NCI-H2081 (cell line): ENCODE data around the gene NECTIN4.
"Not testable (repeated sequence)": the region's sequence is repeated elsewhere in the genome, so short reads cannot be mapped to it uniquely, and the experiment has no call there.

Experiments
- DNase-seq, 2 experiments: peaks; one replicate each; lab custom pipeline; 2025; lab: John Stamatoyannopoulos, UW

NECTIN4 gene

DNA sequence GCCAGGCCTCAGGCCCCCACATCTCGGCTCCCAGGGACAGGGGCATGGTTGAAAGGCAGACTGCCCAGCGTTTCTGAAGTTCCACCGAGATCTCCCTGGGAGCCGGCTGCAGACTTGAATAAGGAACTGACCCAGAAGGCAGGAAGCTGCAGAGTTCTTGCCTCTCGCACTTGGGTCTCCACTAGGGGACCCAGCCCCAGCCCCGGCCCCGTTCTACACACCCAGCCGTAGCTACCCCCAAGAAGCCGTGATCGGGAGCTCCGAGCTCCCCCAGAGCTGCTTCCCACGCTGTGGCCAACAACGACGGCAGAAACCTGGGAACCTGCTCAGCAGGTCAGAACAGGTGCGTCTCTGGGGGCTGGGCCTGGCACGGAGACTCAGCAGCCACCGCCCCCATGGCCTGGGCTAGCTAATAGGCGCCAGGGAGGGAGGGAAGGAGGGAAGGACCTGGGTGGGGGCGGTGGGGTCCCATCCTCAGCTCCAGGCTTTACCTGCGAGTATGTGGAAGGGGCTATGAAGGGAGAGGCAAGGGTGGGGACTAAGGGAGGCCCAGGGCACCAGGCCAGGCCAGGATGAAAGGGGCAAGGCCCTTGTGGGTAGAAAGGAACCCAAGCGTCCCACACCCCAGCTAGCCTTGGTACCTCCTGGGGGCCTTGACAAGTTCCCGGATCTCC, at the start of gene NECTIN4:
NECTIN4 (minus strand) TSS at position 308 of the 674 bp plus-strand sequence; CDS start at position 46, 262 bp downstream.
- DNase-seq: no peak

DNA sequence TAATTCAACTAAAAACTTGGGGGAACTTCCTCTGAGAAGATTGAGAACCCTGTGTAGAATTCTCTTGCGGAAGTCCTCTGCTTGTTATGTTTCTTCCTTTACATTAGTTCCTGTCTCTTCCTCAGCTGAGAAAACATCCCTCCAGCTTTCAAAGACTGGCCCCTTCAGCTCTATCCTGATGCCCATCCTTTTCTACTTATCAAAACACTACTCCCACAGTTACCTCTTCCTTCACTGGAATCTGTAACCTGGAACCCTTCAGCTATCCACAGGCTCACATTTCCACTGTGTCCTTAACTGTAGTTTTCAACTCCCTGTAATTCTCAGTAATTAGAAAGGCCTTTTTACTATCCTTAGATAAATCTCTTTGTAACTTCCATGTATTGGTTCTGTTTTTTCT, 49.1 kb upstream of the NECTIN4 start:
- DNase-seq: no peak

DNA sequence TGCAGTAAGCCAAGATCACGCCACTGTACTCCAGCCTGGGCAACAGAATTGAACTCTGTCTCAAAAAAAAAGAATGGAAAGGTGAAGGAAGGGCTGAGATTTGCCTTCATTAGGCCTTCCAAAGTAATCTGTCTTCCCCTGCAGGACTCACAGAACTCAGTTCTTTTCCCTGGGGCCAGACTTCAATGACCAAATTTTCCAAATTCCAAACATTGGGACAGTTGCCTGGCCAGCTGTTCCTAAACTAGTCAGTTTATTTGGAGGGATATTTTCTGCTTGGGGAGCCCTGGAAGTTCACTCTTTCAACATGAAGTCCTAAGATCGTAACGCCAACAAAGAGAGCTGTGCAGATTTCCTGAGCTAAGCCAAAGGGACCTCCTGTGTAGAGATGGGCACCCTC, 48.5 kb upstream of the NECTIN4 start:
- DNase-seq: no peak

DNA sequence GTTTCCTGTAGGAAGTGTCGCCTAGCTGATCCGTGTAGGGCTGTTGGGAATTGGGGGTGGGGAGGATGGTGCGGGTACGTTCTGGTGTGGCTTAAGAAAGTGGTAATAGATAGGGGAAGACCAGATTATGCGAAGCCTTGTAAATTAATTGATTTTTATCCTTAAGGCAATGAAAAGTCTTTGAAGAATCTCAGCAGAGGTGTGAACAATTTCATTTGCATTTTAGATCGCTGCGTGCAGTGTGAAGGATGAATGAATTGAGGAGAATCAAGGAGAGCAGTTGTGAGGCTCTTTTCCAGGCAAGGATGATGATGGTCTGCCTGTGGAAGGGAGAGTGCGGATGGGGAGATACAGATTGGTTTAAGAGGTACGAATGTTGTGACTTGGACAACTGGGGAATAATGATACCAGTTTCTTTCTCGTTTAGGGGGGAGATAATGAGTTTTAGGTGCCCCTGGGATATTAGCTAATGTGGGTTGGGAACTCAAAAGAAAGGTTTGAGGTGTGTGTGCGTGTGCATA, 43.9 kb upstream of the NECTIN4 start:
- DNase-seq: peak in 1 of 2 experiments; percentile 61

DNA sequence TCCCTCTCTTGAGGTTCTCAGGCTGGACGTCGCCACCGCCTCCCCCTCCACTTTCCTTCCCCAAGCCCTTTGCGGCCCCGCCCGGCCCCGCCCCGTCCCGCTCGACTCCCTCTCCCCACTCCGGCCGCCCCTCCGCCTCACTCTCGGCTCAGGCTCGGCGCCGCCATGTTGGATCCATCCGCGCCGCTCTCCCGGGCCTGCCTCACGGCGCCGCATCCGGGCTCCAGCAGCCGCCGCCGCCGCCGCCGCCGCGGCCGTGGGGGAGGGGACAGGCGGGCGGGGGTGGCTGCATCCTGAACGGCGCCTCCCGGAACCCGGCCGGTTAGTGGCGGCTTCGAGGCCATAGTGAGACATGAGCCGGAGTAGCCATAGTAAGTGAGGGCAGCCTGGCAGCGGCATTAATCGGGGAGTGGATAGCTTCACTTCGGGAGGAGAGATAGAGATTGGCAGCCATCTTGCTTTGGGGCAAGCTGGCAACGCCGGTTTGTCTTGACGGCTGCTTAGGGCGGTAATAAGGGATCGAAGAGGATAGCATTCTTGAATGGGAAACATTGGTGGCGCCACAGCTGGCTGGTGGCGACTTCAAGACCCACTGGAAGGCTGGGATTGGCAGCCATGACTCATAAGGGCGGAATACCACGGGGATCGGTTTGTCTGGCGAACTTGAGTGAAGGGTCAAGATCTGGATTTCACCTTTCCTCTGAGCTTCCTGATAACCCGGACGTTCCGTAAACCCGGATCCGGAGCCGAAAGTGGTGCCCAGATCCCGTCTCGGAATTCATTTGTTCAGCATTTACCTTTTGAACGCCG, 43.3 kb upstream of the NECTIN4 start, which contains the start of gene DEDD:
DEDD (minus strand) TSS at position 258 of the 810 bp plus-strand sequence. CDS start 8,205 bp downstream, outside the sequence.
- DNase-seq: peak; percentile 97 to 98

DNA sequence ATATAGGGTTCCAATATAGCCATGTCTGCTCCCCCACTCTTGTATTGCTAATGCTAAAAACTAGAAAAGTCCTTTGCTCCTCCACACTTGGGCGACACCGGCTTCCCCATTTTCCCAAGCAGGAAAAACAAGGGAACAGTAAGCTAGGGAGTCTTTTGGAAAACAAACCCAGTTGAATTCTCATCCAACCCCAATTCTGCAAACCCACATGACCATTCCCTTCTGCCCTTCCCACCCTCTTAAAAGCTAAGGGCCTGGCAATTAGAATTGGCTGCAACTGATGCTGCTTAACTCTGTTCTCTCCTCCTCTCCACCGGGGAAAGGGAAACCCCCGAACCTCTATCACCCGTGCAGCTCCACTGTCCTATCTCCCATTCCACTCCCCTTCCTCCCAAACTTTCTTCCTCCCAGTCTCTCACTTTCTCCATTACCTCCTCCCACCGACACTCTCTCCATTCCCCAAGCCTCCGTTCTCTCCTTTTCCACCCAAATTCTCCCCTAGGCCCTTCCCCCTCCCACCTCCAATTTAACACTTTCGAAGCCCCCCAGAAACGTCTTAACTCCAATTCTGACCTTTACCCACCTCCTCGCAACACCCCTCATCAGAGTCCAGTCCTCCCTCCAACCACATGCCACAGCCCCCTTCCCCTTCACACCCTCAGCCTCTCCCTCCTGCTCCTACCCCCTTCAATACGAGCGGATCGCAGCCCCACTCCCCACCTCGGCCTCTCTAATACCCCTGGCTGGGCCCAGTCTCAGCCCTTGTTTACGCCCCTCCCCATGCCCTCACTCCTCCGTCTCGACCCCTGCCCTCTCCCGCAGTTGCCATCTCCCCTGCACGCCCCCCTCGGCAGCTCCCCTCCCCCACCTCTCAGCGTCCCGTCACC, 42.4 kb upstream of the NECTIN4 start:
- no peak for DNase-seq

DNA sequence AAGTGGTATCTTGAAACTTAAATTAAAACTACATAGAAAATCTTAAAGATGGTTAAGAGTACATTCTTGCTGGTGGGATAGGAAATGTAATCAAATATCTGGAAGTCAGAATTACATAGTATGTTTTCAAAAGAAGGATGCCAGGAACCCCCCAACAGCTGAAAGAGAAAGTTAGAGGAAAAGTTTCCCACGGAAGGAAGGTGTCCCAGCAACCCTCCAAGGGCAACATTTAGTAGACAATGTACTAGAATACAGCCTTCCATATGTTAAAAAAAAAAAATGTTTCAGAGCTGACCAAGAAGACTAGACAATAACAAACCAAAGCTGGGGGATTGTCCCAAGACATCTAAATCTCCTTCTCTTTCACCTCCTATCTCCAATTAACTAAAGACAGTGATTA, 40.9 kb upstream of the NECTIN4 start:
- DNase-seq: no peak

DNA sequence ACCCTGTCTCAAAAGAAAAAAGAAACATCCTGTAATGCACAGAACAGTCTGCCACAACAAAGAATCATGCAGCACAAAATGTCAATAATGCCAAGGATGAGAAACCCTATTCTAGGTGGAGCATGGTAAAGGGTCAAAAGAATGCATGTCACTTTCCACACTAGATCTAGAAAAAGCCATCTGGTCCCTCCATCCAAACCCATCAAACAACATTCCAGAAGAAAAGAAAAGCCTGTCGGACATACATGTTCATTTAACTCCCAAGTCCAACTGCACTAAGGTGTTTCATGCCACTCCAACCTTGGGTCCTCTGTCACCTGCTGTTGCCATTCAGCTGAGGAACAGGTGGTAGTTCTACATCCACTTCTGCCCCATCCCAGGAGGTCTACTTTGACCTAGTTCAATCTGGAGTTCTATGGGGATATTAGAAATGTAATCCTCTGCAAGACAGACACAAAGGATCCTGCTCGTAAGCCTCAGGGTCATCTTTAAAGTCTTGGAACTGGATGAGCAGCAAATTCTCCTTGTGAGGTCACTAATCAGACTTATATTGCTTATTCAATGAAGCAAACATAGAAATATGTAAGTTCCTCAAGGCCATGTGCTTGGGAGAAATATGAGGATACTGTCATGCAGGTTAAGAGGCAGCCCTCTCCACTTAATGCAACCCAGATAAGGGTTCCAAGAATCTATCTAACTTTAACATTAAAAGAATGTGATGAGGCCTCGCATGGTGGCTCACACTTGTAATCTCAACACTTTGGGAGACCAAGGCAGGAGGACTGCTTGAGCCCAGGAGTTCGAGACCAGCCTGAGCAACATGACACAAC, 39.4 kb upstream of the NECTIN4 start:
- no peak for DNase-seq

DNA sequence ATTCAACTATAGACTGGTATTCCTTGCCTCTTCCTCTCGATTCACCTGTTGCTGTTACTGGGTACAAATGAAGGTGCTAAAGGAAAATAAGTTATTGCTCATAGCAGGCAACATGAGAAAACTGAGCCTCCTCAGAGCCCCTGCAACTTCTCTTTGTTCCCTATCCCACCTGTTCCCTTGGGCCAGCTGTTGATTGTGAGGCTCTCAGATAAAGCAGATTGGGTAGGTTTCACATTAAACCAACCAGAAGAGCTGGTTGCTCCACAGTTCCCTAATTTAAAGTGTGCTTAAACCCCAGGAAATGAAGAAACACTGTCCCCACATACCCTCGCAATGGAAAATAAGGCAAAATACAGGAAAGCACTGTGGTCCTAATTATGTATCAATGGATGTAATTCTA, 38.3 kb upstream of the NECTIN4 start:
- DNase-seq: no peak

DNA sequence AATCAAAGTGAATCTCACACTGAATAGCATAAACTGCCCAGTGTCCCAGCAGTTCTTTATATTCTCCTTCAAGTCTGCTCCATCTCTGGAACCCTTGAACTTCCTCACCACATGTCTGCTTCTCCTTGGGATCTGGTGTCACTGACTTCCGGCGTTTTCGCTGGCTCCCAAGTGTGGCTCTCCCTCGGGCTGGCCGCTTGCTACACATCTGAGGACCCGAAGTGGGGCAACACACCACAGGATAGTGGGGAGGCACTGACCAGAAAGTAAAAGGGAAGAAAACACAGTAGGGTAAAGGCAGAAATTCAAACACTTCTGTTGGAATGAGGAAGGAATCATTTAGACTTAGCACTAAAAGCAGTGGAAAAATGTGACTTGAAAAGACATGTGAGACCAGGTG, 33.6 kb upstream of the NECTIN4 start:
- no peak for DNase-seq

DNA sequence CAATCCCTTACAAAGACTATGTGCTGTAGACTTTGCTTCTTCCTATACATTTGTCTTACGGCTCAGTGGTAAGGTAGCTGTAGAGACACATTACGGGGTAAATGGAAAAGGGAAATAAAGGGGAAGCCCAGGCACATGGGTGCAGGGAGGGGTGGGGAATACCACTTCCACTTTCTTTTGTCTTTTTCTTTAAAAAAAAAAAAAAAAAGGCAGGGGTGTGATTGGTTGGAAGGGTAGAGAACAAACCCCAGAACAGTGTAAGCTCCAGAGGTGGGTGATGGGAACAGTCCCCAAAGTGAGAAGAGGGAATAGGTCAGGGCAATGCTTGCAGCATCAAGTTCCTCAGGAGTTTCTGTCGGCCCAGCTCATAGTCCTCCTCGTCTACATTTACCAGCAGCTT, 32.5 kb upstream of the NECTIN4 start:
- no peak for DNase-seq

DNA sequence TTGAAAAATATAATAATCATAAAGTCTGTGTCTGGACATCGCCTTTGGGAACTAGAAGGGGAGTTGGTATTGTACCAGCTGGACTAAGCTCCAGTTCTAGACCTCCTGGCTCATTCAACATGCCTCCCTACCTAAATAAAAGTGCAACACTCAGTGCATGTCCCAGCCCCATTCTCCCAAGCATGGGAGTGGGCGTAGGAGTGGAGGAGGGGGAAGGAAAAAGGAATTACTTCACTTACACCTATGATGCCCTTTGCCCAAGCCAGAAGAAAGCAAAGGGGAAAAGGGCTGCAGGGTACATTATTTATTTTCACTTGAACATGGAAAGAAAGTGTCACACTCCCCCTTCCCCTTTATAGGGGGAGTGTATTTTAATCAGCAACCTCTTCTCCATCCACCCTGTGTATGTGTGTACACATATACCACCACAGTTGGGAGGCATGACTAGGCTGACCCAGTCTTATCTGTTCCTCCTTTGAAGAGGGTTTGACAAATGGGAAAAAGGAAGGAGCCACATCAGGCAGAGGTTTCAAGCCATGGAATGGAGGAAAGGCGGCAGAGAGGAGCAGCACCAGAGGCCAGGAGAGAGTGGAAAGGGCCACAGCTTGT, 31.8 kb upstream of the NECTIN4 start:
- DNase-seq: no peak

DNA sequence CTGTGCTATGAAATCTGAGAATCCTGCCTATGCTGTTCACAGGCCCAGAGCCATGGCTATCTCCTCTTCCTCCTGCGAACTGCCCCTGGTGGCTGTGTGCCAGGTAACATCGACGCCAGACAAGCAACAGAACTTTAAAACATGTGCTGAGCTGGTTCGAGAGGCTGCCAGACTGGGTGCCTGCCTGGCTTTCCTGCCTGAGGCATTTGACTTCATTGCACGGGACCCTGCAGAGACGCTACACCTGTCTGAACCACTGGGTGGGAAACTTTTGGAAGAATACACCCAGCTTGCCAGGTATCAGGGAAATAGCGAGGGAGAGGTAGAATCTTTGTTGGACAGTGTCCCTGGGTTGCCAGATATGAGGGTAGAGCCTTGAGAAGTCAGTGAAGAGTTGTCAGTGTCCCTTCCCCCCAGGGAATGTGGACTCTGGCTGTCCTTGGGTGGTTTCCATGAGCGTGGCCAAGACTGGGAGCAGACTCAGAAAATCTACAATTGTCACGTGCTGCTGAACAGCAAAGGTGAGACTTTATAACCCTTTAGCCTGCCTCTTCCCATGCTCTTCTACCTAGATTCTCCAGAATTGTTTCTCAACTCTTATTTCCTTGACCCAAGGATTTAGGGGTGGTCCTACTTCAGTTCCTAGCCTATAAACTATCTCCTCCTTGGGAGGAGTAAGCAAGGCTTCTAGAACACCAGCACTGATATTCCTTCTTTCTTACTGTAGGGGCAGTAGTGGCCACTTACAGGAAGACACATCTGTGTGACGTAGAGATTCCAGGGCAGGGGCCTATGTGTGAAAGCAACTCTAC, 29.9 kb upstream of the NECTIN4 start:
- DNase-seq: peak in 1 of 2 experiments; percentile 18

DNA sequence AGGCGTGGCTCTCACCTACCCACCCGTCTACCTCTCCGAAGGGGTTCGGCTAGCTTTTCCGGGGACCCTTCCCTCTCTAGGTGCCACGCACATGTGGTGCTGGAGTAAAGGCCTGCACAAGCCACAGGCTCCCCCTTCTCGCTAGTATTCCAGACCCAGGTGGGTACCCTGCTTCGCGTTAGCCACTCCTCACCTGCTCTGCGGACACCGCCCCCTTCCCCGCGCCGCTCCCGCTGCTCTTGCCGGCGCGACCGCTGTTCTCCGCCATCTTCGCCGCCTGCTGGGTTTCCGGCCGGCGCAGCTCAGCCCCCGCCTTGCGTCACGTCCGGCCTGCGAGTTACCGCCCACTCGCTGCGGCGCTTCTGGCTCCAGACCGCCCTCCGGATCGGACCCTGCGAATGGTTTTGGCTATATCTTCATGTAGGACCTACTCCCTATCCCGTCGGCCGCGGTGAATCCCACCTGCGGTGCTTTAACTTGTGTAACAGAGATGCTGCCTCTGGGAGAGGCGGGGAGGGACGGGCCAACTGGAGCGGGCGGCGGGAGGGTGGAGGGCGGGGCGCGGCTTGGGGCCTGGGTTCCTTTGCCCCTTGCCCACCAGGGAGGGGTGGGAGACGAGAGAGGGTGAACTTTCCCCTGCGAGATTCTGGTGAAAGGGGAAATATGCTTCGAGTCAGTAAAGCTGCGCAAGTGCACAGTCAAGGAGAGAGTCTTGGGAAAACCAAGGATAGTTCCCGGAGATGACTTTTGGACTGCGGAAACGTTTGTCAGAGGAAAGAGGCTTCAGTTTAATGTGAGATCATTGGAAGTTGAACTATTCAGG, 28.6 kb upstream of the NECTIN4 start, which contains the start of the genes NIT1 and PFDN2:
NIT1 (plus strand) TSS at position 347 of the 823 bp plus-strand sequence; CDS start at position 419, 72 bp downstream.
PFDN2 (minus strand) TSS at position 279 of the 823 bp plus-strand sequence; CDS start at position 268, 11 bp downstream.
- peak; percentile 84 to 90 for DNase-seq

DNA sequence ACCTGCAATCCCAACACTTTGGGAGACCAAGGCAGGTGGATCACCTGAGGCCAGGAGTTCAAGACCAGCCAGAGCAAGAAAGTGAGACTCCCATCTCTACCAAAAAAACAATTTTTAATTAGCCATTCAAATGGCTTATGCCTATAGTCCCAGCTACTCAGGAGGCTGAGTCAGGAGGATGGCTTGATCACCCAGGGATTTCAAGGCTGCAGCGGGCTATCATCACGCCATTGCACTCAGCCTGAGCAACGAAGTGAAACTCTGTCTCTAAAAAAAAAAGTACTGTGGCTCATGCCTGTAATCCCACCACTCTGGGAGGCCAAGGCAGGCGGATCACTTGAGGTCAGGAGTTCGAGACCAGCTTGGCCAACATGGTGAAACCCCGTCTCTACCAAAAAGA, 26.6 kb upstream of the NECTIN4 start:
- not testable (repeated sequence) for DNase-seq

DNA sequence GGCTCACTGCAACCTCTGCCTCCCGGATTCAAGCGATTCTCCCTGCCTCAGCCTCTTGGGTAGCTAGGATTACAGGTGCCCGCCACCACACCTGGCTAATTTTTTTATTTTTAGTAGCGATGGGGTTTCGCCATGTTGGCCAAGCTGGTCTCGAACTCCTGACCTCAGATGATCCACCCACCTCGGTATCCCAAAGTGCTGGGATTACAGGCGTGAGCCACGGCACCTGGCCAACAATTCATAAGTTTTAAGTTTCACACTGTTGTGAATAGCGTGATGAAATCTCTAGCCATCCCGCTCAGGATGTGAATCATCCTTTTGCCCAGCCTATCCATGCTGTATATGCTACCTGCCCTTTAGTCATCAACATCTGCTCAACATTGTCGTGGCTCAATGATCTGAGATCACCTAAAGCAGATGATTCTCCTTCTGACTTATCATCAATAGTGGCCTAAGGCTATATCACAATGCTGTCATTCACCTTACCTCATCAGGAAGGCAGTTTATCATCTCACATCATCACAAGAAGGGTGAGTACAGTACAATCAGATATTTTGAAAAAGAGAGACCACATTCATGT, 25.9 kb upstream of the NECTIN4 start:
- no peak for DNase-seq

DNA sequence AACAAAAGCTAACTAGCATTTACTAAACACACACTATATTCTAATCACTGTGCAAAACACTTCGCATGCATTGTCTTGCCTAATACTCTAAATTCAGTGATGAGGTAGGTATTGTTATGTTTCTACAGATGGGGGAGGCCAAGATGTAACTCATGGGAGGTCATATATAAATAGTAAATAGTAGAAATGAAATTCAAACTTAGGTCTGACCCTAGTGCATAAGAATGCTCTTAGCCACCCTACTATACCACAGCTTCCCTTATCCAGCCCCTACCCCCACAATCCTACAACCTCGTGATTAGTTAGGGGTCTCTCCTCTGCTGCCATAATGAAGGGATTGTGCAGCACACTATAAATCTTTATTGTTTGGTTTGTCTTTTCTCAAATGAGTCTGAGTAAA, 25.2 kb upstream of the NECTIN4 start:
- no peak for DNase-seq

DNA sequence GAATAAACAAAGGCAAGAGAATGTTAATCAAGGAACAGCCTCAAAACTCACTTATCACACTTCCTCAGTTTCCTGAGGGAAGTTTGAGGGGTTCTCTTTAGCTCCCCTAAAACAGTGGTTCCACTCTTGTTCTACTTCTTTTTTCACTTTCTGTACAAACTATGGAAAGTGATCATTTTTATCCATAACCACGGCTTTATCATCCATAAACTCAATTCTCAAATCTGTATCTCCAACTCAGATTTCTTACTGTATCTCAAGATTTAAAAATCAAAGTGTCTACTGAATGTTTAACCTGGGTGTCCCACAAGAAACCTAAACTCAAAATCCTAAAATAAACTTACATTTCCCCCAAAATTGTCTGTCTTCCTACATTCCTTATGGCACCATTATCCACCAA, 24.6 kb upstream of the NECTIN4 start:
- no peak for DNase-seq
